ENCODE results near the gene NR3C2.

NR3C2 gene

DNA sequence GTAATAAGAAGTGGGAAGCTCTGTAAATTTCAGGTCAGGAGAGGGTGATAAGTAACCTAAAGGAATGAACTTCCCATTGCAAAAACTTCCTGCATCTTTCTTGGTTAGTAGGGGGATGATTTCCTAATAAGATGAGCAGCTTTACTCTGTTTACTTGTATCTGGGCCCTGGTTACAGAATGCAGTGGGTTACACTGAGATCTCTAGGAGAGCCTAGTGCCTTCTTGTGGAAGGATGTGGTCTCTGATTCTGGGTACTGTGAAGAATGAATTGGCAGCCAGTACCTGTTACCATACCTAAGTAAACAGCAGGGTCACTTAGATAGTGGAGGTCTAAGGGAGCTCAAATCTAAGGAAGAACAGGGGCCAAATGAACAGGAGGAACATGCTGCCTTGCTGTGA, 389.8 kb downstream of the NR3C2 start:
- DNase-seq (ENCODE audit: low spot score) = no peak

DNA sequence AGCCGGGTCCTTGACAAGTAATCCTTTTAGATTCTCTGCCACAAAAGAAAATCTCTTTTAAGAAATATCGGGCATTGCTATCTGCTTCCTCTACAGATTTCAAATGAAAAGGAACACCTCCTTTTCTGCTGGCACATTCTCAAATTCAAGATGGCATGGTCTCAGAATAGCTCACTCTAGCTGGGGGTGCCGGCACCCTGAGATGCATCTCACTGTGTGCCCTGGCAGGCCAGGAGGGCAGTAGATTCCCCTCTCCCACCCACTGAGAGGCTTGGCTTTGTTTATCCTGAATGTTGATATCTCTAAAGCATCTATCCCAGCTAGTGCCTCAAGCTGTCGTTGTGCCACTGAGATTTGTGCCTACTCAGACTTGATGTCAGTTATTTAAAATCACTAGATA, 390.8 kb downstream of the NR3C2 start:
- no peak for DNase-seq (ENCODE audit: low spot score)

DNA sequence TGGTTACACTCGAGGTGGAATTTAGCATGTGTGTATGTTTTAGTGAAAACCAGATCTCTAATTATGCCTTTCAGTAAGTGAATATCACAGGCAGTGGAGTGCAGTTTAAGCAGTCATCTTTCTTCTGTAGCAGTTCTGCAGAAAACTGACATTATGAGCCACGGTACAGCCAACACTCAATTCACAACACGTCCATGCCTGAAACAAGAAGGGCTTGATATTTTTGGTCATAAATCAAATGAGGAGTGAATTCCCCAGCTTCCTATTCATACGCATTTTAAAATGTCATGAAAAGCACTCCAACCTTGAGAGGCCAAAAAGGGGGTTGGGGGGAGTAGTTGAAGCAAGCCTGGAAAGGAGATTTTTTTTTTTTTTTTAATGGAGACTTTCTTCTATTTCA, 393.6 kb downstream of the NR3C2 start:
- DNase-seq (ENCODE audit: low spot score) = no peak

DNA sequence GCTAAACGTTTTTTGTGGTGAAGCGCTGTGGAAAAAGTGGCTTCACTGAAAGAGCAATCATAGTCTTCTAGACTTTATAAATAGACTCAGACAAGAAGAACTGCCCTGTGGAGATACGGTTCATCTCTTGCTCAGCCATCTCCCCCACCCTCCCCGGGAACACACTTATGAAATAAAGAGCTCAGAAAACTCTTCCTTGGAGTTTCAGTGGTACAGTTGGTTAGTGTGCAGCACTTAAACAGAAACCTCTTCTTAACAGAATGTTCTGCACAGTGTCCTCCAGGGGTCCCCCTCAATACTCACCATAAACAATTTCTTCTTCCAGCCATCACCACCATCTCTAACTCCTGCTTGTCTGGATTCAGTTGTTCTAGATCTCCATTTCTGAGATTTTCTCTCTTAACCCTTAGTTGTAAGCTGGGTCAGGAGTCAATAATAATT, 397.3 kb downstream of the NR3C2 start:
- DNase-seq (ENCODE audit: low spot score) = no peak

DNA sequence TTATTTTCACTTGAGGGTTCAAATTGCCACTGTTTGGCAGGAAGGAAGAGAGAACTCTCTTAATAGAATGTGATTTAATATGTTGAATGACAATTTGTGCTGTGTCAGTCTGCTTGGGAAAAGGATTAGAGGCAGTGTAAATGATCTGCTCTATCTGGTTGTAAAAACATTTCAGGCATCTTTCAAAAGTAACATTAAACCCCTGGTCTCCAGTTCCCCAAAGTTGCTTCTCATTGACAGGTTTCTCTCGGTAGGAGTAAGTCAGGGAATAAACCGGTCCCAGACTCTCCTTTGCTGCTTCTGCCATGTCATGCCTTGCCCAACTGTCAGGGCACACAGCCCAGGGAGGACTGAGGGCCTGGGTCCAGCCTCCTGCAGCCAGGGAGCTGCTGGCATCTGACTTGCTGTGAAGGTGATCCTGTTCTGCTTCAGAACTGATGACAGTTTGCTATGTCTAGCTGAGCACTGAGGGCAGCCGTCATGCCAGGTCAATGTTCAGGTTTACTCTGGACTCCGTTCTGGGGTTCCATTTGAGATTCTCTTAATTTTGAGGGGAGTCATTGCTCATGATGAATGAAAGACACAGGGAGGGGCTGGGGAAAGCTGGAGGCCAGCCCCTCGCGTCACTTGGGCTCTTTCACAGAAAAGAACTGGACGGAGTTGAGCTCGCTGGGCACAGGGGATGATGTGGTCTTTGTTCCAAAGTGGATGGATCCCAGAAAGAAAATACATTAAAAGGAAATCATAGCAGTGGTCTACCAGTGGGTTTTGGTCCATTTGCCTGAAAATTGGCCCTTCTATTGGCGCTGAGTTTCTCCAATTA, 397.9 kb downstream of the NR3C2 start:
- no peak for DNase-seq (ENCODE audit: low spot score)

DNA sequence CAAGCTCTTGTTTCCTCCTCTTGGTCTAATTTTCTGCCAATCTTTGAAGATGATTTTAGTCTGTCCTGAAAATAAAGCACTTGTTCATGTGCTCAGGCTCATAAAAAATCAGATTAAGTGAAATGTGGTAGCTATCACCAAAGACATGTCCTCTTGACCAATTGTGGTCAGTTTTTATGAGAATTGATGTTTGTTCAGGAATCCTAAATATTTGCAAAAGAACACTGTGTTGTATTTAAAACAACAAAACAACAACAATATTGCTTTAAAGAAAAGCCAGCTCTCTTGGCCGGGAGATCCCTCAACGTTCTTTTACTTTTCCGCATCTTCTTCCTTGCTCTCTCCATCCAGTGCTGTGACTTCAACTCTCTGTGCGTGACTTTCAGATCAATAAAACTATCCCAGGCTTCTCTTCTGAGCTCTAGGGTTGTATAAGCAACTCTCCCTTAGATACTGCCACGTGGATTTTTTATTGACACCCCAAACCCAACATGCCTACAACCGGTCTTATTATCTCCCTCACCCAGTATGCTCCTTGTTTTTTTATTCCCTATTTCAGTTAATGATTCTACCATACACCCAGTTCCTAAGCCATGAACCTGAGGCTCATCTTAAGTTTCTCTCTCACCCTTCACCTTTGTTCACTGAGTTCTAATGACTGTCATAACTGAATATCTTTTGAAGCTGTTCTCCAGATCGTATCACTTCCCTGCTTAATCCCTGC, 400.4 kb downstream of the NR3C2 start:
- DNase-seq (ENCODE audit: low spot score) = no peak

DNA sequence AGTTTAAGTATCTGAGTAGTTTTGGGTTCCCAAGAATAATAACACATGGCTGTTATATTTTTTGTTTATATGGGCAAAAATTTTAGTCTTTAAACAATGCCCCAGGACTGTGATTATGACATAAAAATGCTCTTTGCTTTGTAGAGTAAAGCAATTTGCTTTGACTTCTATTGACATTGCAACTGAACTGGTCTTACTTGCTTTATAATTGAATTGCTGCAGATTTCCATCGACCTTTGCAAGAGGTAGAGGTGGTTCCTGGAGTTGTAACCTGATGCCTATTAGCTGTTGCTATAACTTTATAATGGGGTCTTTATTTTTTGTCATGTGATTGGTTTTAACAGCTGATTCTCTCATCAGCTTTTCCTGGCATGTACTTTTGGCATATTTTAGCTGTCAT, 407.4 kb downstream of the NR3C2 start:
- DNase-seq (ENCODE audit: low spot score) = no peak

DNA sequence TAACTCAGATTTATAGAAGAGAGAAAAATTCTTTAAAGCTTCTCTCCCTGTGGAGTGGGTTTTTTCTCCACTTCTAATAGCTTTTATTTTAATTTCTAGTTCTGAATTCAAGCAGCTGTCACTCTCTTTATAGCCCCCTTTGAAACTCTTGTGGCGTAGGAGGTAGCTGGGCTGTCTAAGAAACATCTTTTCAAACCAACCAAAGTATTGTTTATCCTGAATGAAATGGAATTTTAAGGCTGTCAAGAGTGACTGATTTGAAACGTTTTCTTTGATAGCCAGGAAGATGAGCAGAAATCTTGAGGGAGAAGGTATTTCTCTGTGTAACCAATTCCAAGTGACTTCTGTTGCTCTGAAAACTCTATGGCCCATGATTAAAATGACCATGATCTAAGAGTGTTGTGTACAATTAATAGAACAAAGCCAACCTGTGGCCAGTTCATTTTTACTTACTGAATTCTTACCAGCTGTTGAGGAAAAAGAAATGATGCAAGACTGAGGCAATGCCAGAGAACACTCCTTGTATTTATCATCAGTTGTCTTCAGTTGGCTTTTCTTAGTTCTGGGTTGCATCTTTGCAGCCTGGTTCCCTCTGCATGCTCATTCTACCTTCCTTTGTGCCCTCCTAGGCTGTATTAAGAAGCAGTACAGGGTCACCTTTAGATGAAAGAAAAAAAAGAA, 411.9 kb downstream of the NR3C2 start:
- DNase-seq (ENCODE audit: low spot score) = no peak

DNA sequence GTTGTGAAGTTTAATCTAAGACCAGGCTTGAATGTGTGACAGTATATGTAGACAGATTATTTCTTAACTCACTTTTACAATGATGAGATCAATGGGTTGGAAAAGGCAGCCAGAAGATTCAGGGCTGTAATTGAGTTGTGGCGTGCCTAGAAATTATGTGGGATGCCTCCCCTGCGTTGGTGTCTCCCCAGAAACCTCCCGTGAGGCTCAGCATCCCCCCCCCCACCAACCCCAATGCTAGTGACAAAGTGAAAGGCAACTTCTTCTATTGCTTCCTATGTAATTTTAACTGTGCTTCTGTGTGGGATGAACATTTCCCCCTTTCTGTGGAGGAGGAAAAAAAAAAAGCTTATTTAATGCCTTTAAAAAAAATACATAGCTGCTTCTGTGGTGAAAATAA, 412.4 kb downstream of the NR3C2 start:
- DNase-seq (ENCODE audit: low spot score) = no peak
